Hematopoietic multipotent progenitor cell treated with erythropoietin and hydrocortisone succinate and interleukin-3 and kit ligand, for 4 days (in vitro differentiated cells): ENCODE data around the gene LZTS3.
A peak's percentile ranks its signal among the peaks of the same experiment; 100 is the strongest.
"Not testable (repeated sequence)": the region's sequence is repeated elsewhere in the genome, so short reads cannot be mapped to it uniquely, and the experiment has no call there.

ENCODE experiments used
- DNase-seq: peaks from one replicate; pipeline ENCODE4 v3.0.0-alpha.2; 2015

The LZTS3 gene

DNA sequence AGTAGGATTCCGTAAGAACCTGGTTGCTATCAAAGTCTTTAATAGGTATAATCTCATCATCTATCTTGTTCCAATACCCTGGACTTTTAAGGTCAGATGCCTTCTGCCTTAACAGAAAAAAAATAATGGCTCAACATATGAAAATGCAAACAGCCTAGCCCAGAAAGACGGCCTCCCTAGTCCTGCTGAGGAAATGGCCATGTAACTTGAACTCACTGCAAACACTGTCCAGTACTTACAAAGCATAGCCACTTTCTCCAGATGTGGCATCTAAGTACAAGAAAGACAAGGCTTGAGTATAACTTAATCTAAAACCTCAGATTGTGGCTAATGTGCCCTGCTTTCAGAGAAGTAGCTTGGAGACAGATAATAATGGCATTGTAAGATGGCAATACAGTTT is 40.2 kb downstream of the LZTS3 start:
- no peak for DNase-seq

DNA sequence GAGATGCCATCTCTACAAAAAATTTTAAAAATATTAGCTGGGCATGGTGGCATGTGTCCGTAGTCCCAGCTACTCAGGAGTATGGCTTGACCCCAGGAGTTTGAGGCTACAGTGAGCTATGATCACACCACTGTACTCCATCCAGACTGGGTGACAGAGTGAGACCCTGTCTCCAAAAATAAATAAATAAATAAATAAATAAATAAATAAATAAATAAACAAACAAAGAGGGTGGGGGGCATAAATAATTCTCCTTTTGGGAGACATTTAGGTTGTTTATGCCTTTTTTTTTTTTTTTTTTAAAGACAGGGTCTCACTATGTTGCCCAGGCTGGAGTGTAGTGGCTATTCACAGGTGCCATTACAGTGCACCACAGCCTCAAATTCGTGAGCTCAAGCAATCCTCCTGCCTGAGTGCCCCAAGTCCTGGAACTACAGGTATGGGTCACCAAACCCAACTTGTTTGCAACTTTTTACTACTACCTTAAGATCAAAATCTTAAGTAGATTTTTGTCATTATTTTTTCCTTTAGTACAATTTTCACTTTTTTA is 43.2 kb downstream of the LZTS3 start:
- no peak for DNase-seq

DNA sequence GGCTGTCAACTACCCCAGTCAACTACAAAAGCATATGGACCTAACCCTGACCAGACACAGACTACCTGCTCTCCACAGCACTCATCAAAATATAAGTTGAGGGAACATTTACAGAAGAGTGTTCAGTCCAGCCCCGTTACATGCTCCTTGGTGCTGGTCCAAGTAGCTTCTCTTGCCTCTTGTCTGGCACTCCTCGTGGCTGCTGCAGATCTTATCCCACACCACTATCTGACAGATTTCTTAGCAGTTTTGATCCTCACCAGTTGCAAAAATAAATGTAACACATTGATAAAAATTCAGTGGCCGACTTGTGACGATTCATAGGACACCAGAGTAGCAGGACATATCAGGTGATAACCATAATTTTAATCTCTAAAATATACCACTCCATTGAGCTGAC is 44.3 kb downstream of the LZTS3 start:
- peak; percentile 25 for DNase-seq

DNA sequence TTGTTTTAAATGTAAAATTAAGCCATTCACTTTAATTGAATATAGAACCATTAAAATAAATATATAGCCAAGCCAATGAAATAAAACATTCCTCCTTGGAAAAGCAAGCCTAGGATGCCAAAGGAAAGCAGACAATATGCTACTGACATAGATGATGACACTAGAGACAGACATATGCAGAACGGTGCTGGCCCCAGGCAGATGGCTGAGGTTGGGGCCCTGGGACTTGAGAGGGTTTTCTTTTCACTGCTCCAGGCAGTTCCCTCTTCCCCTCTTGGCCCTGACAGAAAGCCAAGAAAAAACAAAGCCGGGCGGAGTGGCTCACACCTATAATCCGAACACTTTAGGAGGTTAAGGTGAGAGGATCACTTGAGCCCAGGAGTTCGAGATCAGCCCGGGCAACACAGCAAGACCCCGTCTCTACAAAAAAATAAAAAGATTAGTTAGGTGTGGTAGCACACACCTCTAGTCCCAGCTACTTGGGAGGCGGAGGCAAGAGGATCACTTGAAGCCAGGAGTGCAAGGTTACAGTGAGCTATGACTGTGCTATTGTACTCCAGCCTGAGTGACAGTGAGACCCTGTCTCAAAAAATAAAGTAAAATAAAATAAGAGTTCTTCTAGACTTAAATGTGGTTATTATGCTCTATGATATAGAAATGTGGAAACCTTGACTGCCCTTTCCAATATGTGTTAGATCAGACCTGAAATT is 44.9 kb downstream of the LZTS3 start:
- DNase-seq: no peak

DNA sequence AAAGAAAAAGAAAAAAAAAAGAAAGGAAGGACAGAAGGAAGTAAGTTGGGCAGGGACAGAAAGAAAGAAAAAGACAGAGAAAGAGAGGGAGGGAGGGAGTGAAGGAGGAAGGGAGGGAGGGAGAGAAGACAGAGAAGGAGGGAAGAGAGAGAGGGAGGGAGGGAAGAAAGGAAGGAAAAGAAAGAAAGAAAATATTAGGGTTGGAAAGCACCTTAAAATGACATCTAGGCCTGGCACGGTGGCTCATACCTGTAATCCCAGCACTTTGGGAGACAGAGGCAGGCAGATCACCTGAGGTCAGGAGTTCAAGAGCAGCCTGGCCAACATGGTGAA is 46.9 kb downstream of the LZTS3 start:
- no peak for DNase-seq

DNA sequence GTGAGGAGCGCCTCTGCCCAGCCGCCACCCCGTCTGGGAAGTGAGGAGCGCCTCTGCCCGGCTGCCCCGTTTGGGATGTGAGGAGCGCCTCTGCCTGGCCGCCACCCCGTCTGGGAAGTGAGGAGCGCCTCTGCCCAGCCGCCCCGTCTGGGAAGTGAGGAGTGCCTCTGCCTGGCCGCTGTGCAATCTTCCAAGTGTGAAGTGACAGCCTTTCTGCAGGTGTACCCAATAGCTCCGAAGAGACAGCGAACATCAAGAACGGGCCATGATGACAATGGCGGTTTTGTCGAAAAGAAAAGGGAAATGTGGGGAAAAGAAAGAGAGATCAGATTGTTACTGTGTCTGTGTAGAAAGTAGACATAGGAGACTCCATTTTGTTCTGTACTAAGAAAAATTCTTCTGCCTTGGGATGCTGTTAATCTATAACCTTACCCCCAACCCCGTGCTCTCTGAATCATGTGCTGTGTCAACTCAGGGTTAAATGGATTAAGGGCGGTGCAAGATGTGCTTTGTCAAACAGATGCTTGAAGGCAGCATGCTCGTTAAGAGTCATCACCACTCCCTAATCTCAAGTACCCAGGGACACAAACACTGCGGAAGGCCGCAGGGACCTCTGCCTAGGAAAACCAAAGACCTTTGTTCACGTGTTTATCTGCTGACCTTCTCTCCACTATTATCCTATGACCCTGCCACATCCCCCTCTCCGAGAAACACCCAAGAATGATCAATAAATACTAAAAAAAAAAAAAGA is 47.4 kb downstream of the LZTS3 start:
- not testable (repeated sequence) for DNase-seq

DNA sequence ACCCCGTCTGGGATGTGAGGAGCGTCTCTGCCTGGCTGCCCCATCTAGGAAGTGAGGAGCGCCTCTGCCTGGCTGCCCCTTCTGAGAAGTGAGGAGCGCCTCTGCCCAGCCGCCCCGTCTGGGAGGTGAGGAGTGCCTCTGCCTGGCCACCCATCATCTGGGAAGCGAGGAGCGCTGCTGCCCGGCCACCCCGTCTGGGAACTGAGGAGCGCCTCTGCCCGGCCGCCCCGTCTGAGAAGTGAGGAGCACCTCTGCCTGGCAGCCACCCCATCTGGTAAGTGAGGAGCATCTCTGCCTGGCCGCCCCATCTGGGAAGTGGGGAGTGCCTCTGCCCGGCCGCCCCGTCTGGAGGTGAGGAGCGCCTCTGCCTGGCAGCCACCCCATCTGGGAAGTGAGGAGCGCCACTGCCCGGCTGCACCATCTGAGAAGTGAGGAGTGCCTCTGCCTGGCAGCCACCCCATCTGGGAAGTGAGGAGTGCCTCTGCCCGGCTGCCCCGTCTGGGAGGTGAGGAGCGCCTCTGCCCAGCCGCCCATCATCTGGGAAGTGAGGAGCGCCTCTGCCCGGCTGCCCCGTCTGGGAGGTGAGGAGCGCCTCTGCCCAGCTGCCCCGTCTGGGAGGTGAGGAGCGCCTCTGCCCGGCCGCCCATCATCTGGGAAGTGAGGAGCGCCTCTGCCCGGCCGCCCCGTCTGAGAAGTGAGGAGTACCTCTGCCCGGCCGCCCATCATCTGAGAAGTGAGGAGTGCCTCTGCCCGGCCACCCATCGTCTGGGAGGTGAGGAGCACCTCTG is 48.4 kb downstream of the LZTS3 start:
- DNase-seq: not testable (repeated sequence)

DNA sequence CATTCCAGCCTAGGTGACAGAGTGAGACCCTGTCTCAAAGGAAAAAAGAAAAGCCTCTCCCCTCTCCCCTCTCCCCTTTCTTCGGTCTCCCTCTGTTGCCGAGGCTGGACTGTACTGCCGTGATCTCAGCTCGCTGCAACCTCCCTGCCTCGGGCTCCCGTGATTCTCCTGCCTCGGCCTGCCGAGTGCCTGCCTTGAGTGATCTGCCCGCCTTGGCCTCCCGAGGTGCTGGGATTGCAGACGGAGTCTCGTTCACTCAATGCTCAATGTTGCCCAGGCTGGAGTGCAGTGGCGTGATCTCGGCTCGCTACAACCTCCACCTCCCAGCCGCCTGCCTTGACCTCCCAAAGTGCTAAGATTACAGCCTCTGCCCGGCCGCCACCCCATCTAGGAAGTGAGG is 49.2 kb downstream of the LZTS3 start:
- not testable (repeated sequence) for DNase-seq

DNA sequence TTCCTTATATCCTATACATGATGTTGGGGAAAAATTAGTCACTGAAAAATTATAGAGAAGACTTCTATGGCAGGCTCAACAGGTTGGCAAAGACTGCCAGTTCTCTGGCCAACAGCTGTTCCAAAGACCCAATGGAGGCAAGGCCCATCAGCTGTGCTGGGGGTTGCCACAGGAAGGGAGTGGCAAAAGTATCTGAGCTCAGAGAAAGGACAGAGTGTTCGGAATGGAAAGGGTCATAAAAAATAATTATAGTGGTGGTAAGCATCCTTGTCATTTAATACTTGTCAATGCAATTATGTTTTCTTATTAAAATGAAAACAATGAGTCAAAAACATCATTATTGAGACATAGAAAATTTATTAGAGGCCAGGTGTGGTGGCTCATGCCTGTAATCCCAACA is 49.8 kb downstream of the LZTS3 start:
- no peak for DNase-seq

DNA sequence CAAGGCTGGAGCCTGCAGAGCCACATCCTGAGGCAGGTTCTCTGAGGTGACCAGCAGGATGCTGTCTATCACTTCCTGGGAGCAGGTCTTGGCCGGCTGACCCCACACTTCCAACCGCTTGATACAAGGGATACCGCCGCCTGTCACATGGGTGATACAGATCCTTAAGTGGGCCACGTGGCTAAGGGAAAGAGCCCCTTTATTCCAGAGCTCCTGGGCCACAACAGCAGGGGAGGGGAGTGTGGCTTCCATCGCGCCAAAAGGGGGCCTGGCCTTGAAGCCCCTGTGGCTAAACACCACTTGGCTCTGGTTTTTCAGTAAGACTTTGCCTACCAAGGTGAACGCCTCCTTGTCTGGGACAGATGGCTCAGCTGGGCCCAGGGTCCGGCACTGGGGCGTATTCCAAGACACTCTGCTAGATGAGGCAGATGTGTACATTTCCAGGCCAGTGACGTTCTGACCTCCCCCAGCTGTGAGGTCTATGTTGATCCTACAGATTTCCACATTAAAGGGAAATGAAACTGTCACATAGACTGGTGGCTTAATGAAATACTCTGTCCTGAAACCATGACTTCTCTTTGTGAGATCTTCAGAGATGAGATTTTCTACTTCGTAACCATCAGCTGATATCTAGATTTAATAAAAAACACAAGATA is 51.3 kb downstream of the LZTS3 start:
- no peak for DNase-seq

DNA sequence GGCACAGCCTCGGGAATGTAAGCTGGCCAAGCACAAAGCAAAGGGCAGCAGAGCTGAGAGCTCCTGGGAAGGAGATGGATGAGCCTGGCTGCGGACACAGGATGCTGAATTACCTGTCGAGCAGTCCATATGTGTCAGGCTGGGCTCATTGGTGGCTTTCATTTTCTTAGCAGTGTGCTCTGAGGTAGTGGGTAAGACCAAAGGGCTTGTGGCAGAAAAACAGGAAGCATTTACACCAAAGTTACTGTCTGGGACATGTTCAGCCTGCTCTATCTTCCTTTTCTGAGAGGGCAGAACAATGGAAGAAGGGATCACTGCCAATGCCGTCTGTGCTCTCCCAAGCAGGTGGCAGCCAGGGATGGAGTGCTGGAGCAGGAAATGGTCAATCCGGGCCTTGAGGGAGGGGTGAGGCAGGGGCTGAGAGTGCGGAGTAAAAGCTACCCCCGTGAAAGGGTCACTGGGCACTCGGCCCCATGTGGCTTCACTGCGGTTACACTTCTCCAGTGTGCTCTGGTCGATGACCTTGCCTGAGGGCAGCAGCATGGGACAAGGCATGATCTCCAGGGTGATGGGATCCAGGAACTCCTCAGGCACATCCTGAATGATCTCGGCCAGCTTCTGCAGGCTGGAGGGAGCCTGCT is 52.0 kb downstream of the LZTS3 start:
- DNase-seq: peak; percentile 49

DNA sequence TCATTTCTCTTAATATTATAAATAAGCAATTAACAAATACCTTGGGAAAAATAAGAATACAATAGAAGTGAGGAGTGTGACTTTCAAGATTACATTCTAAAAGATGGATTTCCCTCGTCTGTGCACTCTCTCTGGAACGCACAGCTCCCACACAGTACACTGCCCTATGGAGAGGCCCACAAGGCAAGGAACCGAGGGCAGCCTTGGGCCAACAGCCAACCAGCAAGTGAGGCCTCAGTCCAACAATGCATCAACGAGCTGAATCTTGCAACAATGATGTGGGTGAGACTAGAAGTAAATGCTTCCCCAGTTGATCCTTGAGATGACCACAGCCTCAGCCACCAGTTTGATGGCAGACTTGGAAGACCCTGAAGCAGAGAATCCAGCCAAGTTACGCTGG is 54.3 kb downstream of the LZTS3 start:
- no peak for DNase-seq

DNA sequence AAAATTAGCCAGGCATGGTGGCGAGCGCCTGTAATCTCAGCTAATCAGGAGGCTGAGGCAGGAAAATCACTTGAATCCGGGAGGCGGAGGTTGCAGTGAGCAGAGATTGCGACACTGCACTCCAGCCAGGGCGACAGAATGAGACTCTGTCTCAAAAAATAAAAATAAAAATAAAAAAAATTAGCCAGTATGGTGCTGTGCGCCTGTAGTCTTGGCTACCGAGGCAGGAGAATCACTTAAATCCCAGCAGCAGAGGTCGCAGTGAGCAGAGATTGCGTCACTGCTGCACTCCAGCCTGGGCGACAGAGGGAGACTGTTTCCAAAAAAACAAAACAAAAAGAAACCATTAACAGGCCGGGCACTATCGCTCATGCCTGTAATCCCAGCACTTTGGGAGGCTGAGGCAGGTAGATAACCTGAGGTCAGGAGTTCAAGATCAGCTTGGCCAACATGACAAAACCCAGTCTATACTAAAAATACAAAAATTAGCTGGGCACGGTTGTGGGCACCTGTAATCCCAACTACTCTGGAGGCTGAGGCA is 55.4 kb downstream of the LZTS3 start:
- DNase-seq: peak; percentile 89

DNA sequence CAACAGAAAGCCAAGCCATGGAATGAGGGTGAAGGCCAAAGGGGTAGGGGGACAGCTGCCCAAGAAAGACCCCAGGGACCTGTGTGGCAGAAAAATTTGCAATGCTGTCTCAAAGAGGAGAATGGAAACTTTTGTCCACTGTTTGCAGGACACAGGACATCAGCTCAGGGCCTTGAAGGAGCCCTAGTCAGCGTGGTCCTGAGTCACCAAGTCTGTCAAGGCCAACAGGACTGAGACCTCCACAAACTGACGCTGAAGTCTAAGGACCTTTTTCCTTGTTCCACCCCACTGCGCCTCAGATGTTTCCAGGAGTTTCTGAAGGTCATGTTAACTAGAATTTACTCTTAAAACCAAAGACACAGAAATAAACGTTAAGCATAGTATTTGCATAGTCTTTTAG is 57.0 kb downstream of the LZTS3 start:
- DNase-seq: no peak

DNA sequence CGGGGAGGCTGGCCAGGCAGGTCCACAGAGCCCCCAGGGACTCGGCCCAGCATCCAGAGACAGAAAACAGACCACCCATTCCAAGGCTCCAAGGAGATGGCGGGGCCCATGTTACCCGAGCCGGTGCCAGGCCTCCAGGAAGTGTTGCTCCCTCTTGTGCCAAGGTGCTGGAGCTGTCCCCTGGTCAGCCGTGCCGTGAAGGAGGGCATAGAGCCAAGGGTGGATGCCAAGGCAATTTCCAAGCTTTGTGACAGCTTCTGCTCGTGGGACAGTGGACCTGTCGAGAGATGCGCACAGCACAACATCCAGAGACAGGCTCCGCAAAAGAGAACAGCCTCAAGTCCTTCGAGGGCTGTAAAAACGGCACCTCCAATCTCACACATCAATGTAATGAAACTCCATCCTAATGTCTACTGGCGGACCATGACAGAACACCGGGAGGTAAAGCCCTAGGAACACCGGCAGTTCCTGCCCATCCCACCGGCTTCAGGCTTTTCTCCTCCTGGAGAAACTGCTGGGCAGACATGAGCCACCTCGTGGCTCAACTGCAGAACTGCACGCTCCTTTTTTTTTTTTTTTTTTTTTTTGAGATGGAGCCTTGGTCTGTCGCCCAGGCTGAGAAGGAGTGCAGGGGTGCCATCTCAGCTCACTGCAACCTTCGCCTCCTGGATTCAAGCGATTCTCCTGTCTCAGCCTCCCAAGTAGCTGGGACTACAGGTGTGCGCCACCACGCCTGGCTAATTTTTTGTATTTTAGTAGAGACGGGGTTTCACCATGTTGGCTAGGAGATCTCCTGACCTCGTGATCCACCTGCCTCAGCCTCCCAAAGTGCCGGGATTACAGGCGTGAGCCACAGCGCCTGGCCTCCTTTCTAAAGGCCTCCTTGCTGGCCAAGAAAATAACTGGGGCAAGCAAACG is 57.9 kb downstream of the LZTS3 start:
- peak; percentile 76 for DNase-seq
